ENCODE measurements around the gene DAB2IP. TPM values are rescaled to one million over a fixed set of nuclear protein-coding genes. Genes with fewer than 3 reads are reported as not detected.

Gene DAB2IP
- total and polyA plus RNA-seq, 2 experiments from 2014 or later: 8.9 to 42.8 TPM

DNA sequence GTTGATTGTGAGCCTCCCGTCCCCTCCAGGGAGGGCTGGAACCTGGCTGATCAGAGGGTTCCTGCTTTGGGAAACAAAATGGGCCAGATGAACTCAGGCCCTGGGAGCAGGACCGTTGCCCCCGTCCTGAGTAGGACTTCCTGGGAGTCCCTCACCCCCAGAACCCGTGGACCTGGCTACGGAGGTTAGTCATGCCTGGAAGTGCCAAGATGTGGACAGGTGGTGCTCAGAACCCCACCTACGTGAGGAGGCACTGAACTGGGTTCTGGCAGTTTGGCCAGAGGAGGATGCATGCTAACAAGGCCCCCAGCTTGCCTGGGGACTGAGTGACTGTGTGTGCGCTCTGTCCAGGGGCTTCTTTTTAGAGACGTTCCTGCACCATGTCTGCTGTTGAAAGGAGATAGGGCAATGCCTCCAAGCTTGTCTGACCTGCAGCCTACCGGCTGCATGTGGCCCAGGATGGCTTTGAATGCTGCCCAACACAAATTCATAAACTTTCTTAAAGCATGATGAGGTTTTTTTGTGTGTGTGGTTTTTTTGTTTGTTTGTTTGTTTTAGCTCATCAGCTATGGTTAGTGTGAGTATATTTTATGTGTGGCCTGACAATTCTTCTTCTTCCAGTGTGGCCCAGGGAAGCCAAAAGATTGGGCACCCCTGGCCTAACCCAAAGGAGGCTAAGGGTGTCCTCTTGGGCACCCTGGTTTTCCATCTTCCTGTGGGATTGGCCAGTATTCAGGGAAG, 1.8 kb upstream of the DAB2IP start:
- H3K9me2 ChIP-seq (ENCODE audit: insufficient read depth): no peaks in the 10 kb centered on the region
- ATAC-seq (peak; percentile 4), DNase-seq (ENCODE audit: low spot score) (peak; percentile 27)
- peaks cover 30% of the 10 kb centered on the region for H3K4me1 ChIP-seq (ENCODE audit: insufficient read depth)
- Mint-ChIP-seq H3K36me3 (ENCODE audit: low read depth) (no peaks in the 10 kb centered on the region), H3K9me3 (no peaks in the 10 kb centered on the region; the same call in 2 of the 3 replicates), H3K27ac (peak overlapping the region; percentile 56; the same call in 1 of the 2 replicates), H3K27me3 (ENCODE audit: insufficient read depth, low read depth, poor library complexity) (peaks cover 17% of the 10 kb centered on the region), H3K4me3 (peak overlapping the region; percentile 74), H3K4me1 (peaks cover 69% of the 10 kb centered on the region)
- H3K4me3 ChIP-seq: peak overlapping the region; percentile 81
- peaks cover 7% of the 10 kb centered on the region; the same call in 1 of the 2 replicates for H3K27me3 ChIP-seq (ENCODE audit: insufficient read depth)
- TF ChIP-seq, protein P1, sequence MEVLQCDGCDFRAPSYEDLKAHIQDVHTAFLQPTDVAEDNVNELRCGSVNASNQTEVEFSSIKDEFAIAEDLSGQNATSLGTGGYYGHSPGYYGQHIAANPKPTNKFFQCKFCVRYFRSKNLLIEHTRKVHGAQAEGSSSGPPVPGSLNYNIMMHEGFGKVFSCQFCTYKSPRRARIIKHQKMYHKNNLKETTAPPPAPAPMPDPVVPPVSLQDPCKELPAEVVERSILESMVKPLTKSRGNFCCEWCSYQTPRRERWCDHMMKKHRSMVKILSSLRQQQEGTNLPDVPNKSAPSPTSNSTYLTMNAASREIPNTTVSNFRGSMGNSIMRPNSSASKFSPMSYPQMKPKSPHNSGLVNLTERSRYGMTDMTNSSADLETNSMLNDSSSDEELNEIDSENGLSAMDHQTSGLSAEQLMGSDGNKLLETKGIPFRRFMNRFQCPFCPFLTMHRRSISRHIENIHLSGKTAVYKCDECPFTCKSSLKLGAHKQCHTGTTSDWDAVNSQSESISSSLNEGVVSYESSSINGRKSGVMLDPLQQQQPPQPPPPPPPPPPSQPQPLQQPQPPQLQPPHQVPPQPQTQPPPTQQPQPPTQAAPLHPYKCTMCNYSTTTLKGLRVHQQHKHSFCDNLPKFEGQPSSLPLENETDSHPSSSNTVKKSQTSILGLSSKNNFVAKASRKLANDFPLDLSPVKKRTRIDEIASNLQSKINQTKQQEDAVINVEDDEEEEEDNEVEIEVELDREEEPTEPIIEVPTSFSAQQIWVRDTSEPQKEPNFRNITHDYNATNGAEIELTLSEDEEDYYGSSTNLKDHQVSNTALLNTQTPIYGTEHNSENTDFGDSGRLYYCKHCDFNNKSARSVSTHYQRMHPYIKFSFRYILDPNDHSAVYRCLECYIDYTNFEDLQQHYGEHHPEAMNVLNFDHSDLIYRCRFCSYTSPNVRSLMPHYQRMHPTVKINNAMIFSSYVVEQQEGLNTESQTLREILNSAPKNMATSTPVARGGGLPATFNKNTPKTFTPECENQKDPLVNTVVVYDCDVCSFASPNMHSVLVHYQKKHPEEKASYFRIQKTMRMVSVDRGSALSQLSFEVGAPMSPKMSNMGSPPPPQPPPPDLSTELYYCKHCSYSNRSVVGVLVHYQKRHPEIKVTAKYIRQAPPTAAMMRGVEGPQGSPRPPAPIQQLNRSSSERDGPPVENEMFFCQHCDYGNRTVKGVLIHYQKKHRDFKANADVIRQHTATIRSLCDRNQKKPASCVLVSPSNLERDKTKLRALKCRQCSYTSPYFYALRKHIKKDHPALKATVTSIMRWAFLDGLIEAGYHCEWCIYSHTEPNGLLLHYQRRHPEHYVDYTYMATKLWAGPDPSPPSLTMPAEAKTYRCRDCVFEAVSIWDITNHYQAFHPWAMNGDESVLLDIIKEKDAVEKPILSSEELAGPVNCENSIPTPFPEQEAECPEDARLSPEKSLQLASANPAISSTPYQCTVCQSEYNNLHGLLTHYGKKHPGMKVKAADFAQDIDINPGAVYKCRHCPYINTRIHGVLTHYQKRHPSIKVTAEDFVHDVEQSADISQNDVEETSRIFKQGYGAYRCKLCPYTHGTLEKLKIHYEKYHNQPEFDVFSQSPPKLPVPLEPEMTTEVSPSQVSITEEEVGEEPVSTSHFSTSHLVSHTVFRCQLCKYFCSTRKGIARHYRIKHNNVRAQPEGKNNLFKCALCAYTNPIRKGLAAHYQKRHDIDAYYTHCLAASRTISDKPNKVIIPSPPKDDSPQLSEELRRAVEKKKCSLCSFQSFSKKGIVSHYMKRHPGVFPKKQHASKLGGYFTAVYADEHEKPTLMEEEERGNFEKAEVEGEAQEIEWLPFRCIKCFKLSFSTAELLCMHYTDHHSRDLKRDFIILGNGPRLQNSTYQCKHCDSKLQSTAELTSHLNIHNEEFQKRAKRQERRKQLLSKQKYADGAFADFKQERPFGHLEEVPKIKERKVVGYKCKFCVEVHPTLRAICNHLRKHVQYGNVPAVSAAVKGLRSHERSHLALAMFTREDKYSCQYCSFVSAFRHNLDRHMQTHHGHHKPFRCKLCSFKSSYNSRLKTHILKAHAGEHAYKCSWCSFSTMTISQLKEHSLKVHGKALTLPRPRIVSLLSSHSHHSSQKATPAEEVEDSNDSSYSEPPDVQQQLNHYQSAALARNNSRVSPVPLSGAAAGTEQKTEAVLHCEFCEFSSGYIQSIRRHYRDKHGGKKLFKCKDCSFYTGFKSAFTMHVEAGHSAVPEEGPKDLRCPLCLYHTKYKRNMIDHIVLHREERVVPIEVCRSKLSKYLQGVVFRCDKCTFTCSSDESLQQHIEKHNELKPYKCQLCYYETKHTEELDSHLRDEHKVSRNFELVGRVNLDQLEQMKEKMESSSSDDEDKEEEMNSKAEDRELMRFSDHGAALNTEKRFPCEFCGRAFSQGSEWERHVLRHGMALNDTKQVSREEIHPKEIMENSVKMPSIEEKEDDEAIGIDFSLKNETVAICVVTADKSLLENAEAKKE (CRISPR knock-in tag; IDR thresholded peaks at IDR 0.05): no peak
- TF ChIP-seq, protein P2, sequence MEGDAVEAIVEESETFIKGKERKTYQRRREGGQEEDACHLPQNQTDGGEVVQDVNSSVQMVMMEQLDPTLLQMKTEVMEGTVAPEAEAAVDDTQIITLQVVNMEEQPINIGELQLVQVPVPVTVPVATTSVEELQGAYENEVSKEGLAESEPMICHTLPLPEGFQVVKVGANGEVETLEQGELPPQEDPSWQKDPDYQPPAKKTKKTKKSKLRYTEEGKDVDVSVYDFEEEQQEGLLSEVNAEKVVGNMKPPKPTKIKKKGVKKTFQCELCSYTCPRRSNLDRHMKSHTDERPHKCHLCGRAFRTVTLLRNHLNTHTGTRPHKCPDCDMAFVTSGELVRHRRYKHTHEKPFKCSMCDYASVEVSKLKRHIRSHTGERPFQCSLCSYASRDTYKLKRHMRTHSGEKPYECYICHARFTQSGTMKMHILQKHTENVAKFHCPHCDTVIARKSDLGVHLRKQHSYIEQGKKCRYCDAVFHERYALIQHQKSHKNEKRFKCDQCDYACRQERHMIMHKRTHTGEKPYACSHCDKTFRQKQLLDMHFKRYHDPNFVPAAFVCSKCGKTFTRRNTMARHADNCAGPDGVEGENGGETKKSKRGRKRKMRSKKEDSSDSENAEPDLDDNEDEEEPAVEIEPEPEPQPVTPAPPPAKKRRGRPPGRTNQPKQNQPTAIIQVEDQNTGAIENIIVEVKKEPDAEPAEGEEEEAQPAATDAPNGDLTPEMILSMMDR (conservative IDR thresholded peaks at IDR 0.05; ENCODE audit: low read depth in 2 of 2): no peak
- TF ChIP-seq ZNF331 (CRISPR knock-in tag; IDR thresholded peaks at IDR 0.05; ENCODE audit: low read depth): no peak
- TF ChIP-seq NANOG (IDR thresholded peaks at IDR 0.05; ENCODE audit: borderline replicate concordance): no peak
- no peak for TF ChIP-seq CREB1 (CRISPR knock-in tag; IDR thresholded peaks at IDR 0.05; ENCODE audit: low read depth)
- TF ChIP-seq, protein P3, sequence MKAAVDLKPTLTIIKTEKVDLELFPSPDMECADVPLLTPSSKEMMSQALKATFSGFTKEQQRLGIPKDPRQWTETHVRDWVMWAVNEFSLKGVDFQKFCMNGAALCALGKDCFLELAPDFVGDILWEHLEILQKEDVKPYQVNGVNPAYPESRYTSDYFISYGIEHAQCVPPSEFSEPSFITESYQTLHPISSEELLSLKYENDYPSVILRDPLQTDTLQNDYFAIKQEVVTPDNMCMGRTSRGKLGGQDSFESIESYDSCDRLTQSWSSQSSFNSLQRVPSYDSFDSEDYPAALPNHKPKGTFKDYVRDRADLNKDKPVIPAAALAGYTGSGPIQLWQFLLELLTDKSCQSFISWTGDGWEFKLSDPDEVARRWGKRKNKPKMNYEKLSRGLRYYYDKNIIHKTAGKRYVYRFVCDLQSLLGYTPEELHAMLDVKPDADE (IDR thresholded peaks at IDR 0.05): no peak
- no peak for TF ChIP-seq ZNF114 (CRISPR knock-in tag; IDR thresholded peaks at IDR 0.05)
- no peak for TF ChIP-seq JUNB (IDR thresholded peaks at IDR 0.05; ENCODE audit: unreplicated experiment)
- no peak for TF ChIP-seq EZH2phosphoT487 (IDR thresholded peaks at IDR 0.05; ENCODE audit: unreplicated experiment)
- TF ChIP-seq, protein P4, sequence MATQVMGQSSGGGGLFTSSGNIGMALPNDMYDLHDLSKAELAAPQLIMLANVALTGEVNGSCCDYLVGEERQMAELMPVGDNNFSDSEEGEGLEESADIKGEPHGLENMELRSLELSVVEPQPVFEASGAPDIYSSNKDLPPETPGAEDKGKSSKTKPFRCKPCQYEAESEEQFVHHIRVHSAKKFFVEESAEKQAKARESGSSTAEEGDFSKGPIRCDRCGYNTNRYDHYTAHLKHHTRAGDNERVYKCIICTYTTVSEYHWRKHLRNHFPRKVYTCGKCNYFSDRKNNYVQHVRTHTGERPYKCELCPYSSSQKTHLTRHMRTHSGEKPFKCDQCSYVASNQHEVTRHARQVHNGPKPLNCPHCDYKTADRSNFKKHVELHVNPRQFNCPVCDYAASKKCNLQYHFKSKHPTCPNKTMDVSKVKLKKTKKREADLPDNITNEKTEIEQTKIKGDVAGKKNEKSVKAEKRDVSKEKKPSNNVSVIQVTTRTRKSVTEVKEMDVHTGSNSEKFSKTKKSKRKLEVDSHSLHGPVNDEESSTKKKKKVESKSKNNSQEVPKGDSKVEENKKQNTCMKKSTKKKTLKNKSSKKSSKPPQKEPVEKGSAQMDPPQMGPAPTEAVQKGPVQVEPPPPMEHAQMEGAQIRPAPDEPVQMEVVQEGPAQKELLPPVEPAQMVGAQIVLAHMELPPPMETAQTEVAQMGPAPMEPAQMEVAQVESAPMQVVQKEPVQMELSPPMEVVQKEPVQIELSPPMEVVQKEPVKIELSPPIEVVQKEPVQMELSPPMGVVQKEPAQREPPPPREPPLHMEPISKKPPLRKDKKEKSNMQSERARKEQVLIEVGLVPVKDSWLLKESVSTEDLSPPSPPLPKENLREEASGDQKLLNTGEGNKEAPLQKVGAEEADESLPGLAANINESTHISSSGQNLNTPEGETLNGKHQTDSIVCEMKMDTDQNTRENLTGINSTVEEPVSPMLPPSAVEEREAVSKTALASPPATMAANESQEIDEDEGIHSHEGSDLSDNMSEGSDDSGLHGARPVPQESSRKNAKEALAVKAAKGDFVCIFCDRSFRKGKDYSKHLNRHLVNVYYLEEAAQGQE (IDR thresholded peaks at IDR 0.05; ENCODE audit: unreplicated experiment): no peak
- TF ChIP-seq EZH2 (IDR thresholded peaks at IDR 0.05; ENCODE audit: low read depth, unreplicated experiment): no peak
- TF ChIP-seq STAT1 (IDR thresholded peaks at IDR 0.05; ENCODE audit: unreplicated experiment): no peak
- no peak for TF ChIP-seq POLR2AphosphoS5 (IDR thresholded peaks at IDR 0.05; ENCODE audit: low read depth)
- H3K4me2 ChIP-seq: peak overlapping the region; percentile 98
- H4K20me1 ChIP-seq (replicated peaks; ENCODE audit: insufficient read depth): peaks cover 17% of the 10 kb centered on the region
- peaks cover 8% of the 10 kb centered on the region; the same call in 1 of the 2 replicates for H3F3A ChIP-seq (replicated peaks; ENCODE audit: low read depth)
- H3K36me3 ChIP-seq (ENCODE audit: insufficient read depth): no peaks in the 10 kb centered on the region
- peaks cover 20% of the 10 kb centered on the region for H3K79me2 ChIP-seq (replicated peaks; ENCODE audit: insufficient read depth)
- no peak overlapping the region for H2AFZ ChIP-seq
- no peak overlapping the region for H3K27ac ChIP-seq (ENCODE audit: low read depth)

All from GM23338 (cell line).